H1 (cell line): ENCODE results near the gene SYNDIG1. TPM values are rescaled to one million over a fixed set of nuclear protein-coding genes. Genes with fewer than 3 reads are reported as not detected.

Experiments used
- CTCF ChIA-PET: fragments of 300-600 bp; sonication (Branson Sonifier 250); formaldehyde crosslinking; loops from one replicate; lab custom pipeline; 2021; ENCODE audit not compliant: partially characterized antibody; lab: Charles Lee
- POLR2A ChIA-PET: fragments of 300-600 bp; sonication (Branson Sonifier 250); formaldehyde crosslinking; loops from one replicate; lab custom pipeline; 2021; ENCODE audit warnings: inconsistent platforms; ENCODE audit not compliant: partially characterized antibody; lab: Charles Lee
- DNase-seq, 2 experiments: peaks; one replicate each; pipeline versions ENCODE4 v3.0.0 to v3.0.0-alpha.2; 2010 to 2022; ENCODE audit warnings: low spot score in 2 of 2, low read depth in 1 of 2, mixed read lengths in 1 of 2
- FAIRE-seq: peaks from 2 replicates; lab custom pipeline; 2011; peaks lifted over from hg19 to GRCh38; lab: Jason Lieb, UNC
- H2AFZ ChIP-seq: 2 replicates; pipeline ENCODE4 v1.8.1; 2012; ENCODE audit warnings: low read length, inconsistent platforms
- H2AK5ac ChIP-seq: 2 replicates; pipeline ENCODE4 v1.6.1; 2013; ENCODE audit warnings: low read depth, low read length
- H2BK120ac ChIP-seq: replicated peaks from 2 replicates; pipeline ENCODE3; 2013; ENCODE audit warnings: low read depth, low read length, inconsistent platforms
- H2BK12ac ChIP-seq: 2 replicates; pipeline ENCODE4 v1.6.1; 2013; ENCODE audit warnings: low read depth, low read length
- H2BK15ac ChIP-seq: 2 replicates; pipeline ENCODE4 v1.6.1; 2013; ENCODE audit warnings: low read length
- H2BK20ac ChIP-seq: 2 replicates; pipeline ENCODE4 v1.6.1; 2013; ENCODE audit warnings: low read length
- H2BK5ac ChIP-seq: 2 replicates; pipeline ENCODE4 v1.6.1; 2013; ENCODE audit warnings: low read depth, low read length
- H3K14ac ChIP-seq: 2 replicates; pipeline ENCODE4 v1.6.1; 2013; ENCODE audit warnings: inconsistent platforms; ENCODE audit not compliant: insufficient read length
- H3K18ac ChIP-seq: 2 replicates; pipeline ENCODE4 v1.6.1; 2013; ENCODE audit warnings: low read length; ENCODE audit errors: extremely low read depth
- H3K23ac ChIP-seq: 2 replicates; pipeline ENCODE4 v1.6.1; 2013; ENCODE audit warnings: inconsistent platforms; ENCODE audit not compliant: insufficient read length
- H3K23me2 ChIP-seq: 2 replicates; pipeline ENCODE4 v1.6.1; 2013; ENCODE audit warnings: low read depth, low read length
- H3K27ac ChIP-seq: 2 replicates; pipeline ENCODE4 v1.6.1; 2011; ENCODE audit warnings: low read depth, low read length, inconsistent platforms
- H3K27me3 ChIP-seq, 4 experiments: replicated peaks in 1 of 4; 1 replicate in 1 of 4; 2 replicates in 3 of 4; pipeline versions ENCODE4 v1.6.1 to v1.8.1; 2011 to 2013; ENCODE audit warnings: low read length in 3 of 4, mild to moderate bottlenecking in 3 of 4, inconsistent platforms in 2 of 4, mixed read lengths in 2 of 4, moderate library complexity in 1 of 4; ENCODE audit not compliant: control insufficient read depth in 3 of 4, insufficient read depth in 3 of 4; ENCODE audit errors: extremely low read depth in 1 of 4
- H3K36me3 ChIP-seq, 4 experiments: 2 replicates each; pipeline versions ENCODE4 v1.6.1 to v1.8.1; 2011 to 2013; ENCODE audit warnings: mild to moderate bottlenecking in 4 of 4, low read length in 3 of 4, moderate library complexity in 2 of 4, control low read depth in 1 of 4, inconsistent platforms in 1 of 4; ENCODE audit not compliant: insufficient read depth in 4 of 4, control insufficient read depth in 2 of 4
- H3K4ac ChIP-seq: replicated peaks from 2 replicates; pipeline ENCODE3; 2013; ENCODE audit warnings: low read length, low read depth, mixed read lengths, inconsistent platforms; ENCODE audit not compliant: insufficient read length
- H3K4me1 ChIP-seq, 4 experiments: replicated peaks in 1 of 4; 1 replicate in 1 of 4; 2 replicates in 3 of 4; pipeline versions ENCODE4 v1.6.1 to v1.8.1; 2011 to 2013; ENCODE audit warnings: low read length in 3 of 4, inconsistent platforms in 2 of 4, mixed read lengths in 1 of 4; ENCODE audit not compliant: insufficient read depth in 4 of 4, control insufficient read depth in 3 of 4
- H3K4me2 ChIP-seq, 2 experiments: 2 replicates each; pipeline versions ENCODE4 v1.6.1 to v1.8.1; 2011 to 2013; ENCODE audit warnings: low read depth in 2 of 2, low read length in 2 of 2, control low read depth in 1 of 2, inconsistent platforms in 1 of 2, mild to moderate bottlenecking in 1 of 2; ENCODE audit not compliant: insufficient read depth in 1 of 2
- H3K4me3 ChIP-seq, 4 experiments: fragments of 200-600, 300-600 bp in 1 of 4; sonication (generic), shearing (Covaris generic), sonication (Bioruptor Twin) in 1 of 4; 2 replicates each; pipeline versions ENCODE4 v1.5.1 to v1.8.1; 2011 to 2016; ENCODE audit warnings: low read length in 4 of 4, low read depth in 3 of 4, control low read depth in 2 of 4, inconsistent platforms in 2 of 4, mild to moderate bottlenecking in 2 of 4, mixed read lengths in 1 of 4, moderate library complexity in 1 of 4; ENCODE audit not compliant: insufficient read depth in 2 of 4; ENCODE audit errors: extremely low read depth in 1 of 4
- H3K56ac ChIP-seq: replicated peaks from 2 replicates; pipeline ENCODE3; 2013; ENCODE audit warnings: low read depth, mild to moderate bottlenecking, mixed read lengths, low read length, inconsistent platforms; ENCODE audit not compliant: insufficient read length
- H3K79me1 ChIP-seq: 2 replicates; pipeline ENCODE4 v1.6.1; 2013; ENCODE audit warnings: low read depth, low read length, control low read depth
- H3K79me2 ChIP-seq, 2 experiments: 2 replicates each; pipeline versions ENCODE4 v1.6.1 to v1.8.1; 2012 to 2013; ENCODE audit warnings: low read length in 2 of 2, mild to moderate bottlenecking in 2 of 2, inconsistent platforms in 1 of 2; ENCODE audit not compliant: insufficient read depth in 2 of 2, control insufficient read depth in 1 of 2
- H3K9ac ChIP-seq, 4 experiments: replicated peaks in 1 of 4; 1 replicate in 1 of 4; 2 replicates in 3 of 4; pipeline versions ENCODE4 v1.6.1 to v1.8.1; 2011 to 2013; ENCODE audit warnings: low read depth in 3 of 4, low read length in 3 of 4, control low read depth in 2 of 4, mild to moderate bottlenecking in 2 of 4, moderate library complexity in 2 of 4, inconsistent platforms in 1 of 4; ENCODE audit errors: extremely low read depth in 1 of 4
- H3K9me3 ChIP-seq, 2 experiments: 2 replicates each; pipeline versions ENCODE4 v1.6.1 to v1.8.1; 2012 to 2013; ENCODE audit warnings: mild to moderate bottlenecking in 2 of 2, moderate library complexity in 2 of 2, control low read depth in 1 of 2, inconsistent platforms in 1 of 2, low read depth in 1 of 2, low read length in 1 of 2, mixed read lengths in 1 of 2; ENCODE audit not compliant: insufficient read depth in 2 of 2
- H4K20me1 ChIP-seq, 2 experiments: replicated peaks in 1 of 2; 2 replicates each; pipeline versions ENCODE3 to v1.8.1; 2011 to 2013; ENCODE audit warnings: inconsistent platforms in 2 of 2, low read length in 2 of 2, mild to moderate bottlenecking in 1 of 2; ENCODE audit not compliant: insufficient read depth in 2 of 2, control insufficient read depth in 1 of 2
- H4K5ac ChIP-seq: 2 replicates; pipeline ENCODE4 v1.6.1; 2013; ENCODE audit warnings: low read length, low read depth, mixed read lengths, inconsistent platforms; ENCODE audit not compliant: insufficient read length
- H4K8ac ChIP-seq: 2 replicates; pipeline ENCODE4 v1.8.0; 2013; ENCODE audit warnings: mild to moderate bottlenecking, moderate library complexity, low read length, inconsistent platforms; ENCODE audit not compliant: insufficient read depth; ENCODE audit errors: extremely low read depth
- H4K91ac ChIP-seq: replicated peaks from 2 replicates; pipeline ENCODE3; 2013; ENCODE audit warnings: low read length, mixed read lengths, inconsistent platforms; ENCODE audit not compliant: insufficient read length
- SP2 ChIP-seq: IDR thresholded peaks from 2 replicates; pipeline ENCODE4 v1.6.1; 2012; ENCODE audit warnings: mild to moderate bottlenecking, low read length, inconsistent platforms
- WGBS, 2 experiments: shearing (Covaris generic) in 1 of 2; methylation state at CpG; one replicate each; pipeline versions ENCODE4 v1.1.6 to v1.1.7; 2013 to 2015; ENCODE audit warnings: low lambda C conversion rate in 2 of 2, mixed read lengths in 2 of 2, inconsistent platforms in 1 of 2, low coverage in 1 of 2, missing lambda C conversion rate in 1 of 2; ENCODE audit not compliant: insufficient replicate concordance in 2 of 2, insufficient coverage in 1 of 2, insufficient read length in 1 of 2; ENCODE audit errors: extremely low coverage in 1 of 2, missing lambda C conversion rate in 1 of 2; 5-methylcytosine and 5-hydroxymethylcytosine counted together
- polyA plus RNA-seq, 7 experiments: library from polyadenylated mRNA; depleted of rRNA in 3 of 7; stranded (reverse) in 5 of 7; unstranded in 2 of 7; fragments of >200 nt in 5 of 7; fragments of 200-250 nt in 2 of 7; gene quantifications; 1 replicate in 5 of 7; 2 replicates in 1 of 7; 4 replicates in 1 of 7; pipeline versions ENCODE4 v1.2.1 to v1.2.3, GENCODE V29; 2011 to 2013; ENCODE audit warnings: missing spikeins in 2 of 7, mixed read lengths in 2 of 7
- total RNA-seq: library from RNA; stranded (reverse); fragmentation: NEBNext Ultra II Directional; extraction: Animal tissue kit (Norgen Biotek cat#: 25700); gene quantifications from 2 replicates; pipeline ENCODE4 v1.2.1, GENCODE V29; 2021

SYNDIG1 gene
- total and polyA plus RNA-seq, 2 of the 8 experiments (the other 6 are each of a cell fraction or from before 2014, with no cell fraction given) = 6.5 to 7.8 TPM

DNA sequence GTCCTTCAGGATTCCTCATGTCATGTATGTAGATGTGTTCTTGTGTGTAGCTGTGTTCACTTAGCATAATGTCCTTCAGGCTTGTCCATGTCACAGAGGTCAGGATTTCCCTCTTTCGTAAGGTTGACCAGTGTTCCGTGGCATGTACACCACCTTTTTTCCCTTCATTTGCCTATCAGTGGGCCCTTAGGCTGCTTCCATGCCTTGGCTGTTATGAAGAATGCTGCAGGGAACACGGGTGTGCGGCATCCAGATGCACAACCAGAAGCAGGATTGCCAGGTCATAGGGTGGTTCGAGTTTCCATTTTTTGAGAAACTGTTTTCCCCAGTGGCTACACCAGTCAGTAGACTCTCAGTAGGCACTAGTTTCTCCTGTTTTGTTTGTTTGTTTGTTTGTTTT, 29.2 kb downstream of the SYNDIG1 start:
- POLR2A ChIA-PET = no interaction called here
- no peak overlapping the region for H2BK12ac ChIP-seq

More for the DNA sequence above, 29.2 kb downstream of the SYNDIG1 start:
- no peaks in the 10 kb centered on the region for H3K79me1 ChIP-seq
- H3K4me2 ChIP-seq = no peak overlapping the region
- H2BK15ac ChIP-seq = no peak overlapping the region
- H3K4ac ChIP-seq = no peak overlapping the region
- DNase-seq = no peak
- 84% methylated on average over 5 of the region's 5 CpGs; no CpG with 5 or more reads in 1 of the 2 experiments for WGBS, 2 experiments
- no peak overlapping the region for H3K27ac ChIP-seq
- no peak overlapping the region for H4K91ac ChIP-seq
- no peak overlapping the region for H3K18ac ChIP-seq
- H2AK5ac ChIP-seq = peak overlapping the region; percentile 82
- H3K27me3 ChIP-seq = no peaks in the 10 kb centered on the region
- no peak overlapping the region for H3K56ac ChIP-seq
- no peak overlapping the region for H3K23ac ChIP-seq
- H3K9me3 ChIP-seq = no peaks in the 10 kb centered on the region
- H3K4me3 ChIP-seq = no peak overlapping the region
- H3K36me3 ChIP-seq = no peaks in the 10 kb centered on the region
- peaks cover 2 to 3% of the 10 kb centered on the region in 2 experiments for H4K20me1 ChIP-seq
- H2AFZ ChIP-seq = no peak overlapping the region
- FAIRE-seq = no peak
- H4K5ac ChIP-seq = no peak overlapping the region
- H3K14ac ChIP-seq = no peak overlapping the region
- CTCF ChIA-PET = interaction anchor here (1.3 kb wide), 1 partner anchor 35 kb away, joined by 5 read pairs; no protein-coding TSS in a partner anchor
- H2BK20ac ChIP-seq = no peak overlapping the region
- H4K8ac ChIP-seq = no peak overlapping the region
- no peak overlapping the region for H3K9ac ChIP-seq
- no peak overlapping the region for H2BK120ac ChIP-seq
- no peaks in the 10 kb centered on the region for H3K23me2 ChIP-seq
- H3K79me2 ChIP-seq = peaks cover 0 to 5% of the 10 kb centered on the region in 2 experiments; a peak in 1 of 4 replicates
- H3K4me1 ChIP-seq = peaks cover 0 to 7% (median 1%) of the 10 kb centered on the region in 4 experiments; a peak in 2 of 7 replicates
- TF ChIP-seq SP2 = no peak
- TF ChIP-seq, all 59 proteins: peak for 0
- no peak overlapping the region for H2BK5ac ChIP-seq
